Measurements from ENCODE around the gene JAKMIP3. TPM values are rescaled to one million over a fixed set of nuclear protein-coding genes. Genes with fewer than 3 reads are reported as not detected.

The JAKMIP3 gene
- polyA plus RNA-seq, 4 donors = 0.06 to 0.21 TPM; not detected in 2

DNA sequence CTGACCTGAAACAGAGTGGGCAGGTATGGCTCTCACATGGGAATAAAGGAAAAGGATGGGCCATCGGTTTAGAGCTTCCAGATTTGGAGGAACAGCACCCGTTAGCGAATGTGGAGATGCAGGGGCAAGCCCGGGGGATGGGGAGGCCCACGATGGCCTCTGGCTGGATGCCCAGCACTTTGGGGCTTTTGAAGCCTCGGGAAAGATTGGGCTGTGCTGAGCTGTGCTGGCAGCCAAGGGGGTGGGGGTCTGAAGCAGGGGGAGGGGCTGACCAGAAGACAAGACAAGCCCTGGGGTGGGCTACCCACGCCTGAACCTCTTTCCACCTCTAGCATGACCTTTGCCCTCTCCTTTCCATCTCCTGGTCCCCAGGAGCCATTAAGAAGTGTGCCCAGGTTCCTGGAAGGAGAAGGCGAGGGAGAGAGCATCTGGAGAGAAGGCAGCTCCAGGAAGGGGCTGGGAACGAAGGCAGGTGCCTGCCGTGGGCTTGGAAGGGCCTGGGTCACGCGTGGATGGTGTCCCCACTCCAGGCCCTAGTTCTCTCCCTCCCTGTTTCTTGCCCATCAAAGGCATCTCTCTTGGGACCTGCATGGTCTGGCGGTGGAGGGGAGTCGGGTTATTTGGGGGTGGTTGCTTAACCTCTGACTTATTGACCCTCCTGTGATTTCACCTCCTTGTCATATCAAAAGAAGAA is 39.7 kb downstream of the JAKMIP3 start:
- no peaks in the 10 kb centered on the region for H3K4me1 ChIP-seq (ENCODE audit: control insufficient read depth in 3 of 3, insufficient read depth in 2 of 3, low read depth in 1 of 3, low read length in 2 of 3)

DNA sequence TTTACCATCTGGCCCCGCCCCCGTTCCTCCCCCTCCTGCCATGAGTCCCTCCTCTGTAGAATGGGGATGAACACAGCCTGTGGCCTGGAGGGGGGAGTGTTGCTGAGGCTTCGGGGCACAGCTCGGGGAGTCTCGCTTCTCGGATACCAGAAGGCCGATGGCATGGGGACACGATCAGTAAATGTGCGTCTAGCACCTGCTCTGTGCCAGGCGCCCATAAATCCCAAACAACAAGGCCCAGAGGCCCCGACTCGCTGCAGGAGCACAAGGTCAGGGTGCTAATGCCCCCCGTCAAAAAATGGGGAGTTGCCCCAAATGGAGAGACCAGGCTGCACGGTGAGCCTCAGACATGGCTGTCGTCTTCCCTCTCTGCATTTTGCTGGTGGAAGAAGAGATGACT is 40.7 kb downstream of the JAKMIP3 start:
- no peaks in the 10 kb centered on the region for H3K27me3 ChIP-seq (ENCODE audit: control insufficient read depth in 3 of 3, insufficient read depth in 3 of 3, low read length in 3 of 3)
- H3K4me1 ChIP-seq (ENCODE audit: control insufficient read depth in 3 of 3, insufficient read depth in 2 of 3, low read depth in 1 of 3, low read length in 2 of 3) = no peaks in the 10 kb centered on the region
- FAIRE-seq (no peak), DNase-seq (no peak)
- H3K27ac ChIP-seq (ENCODE audit: low read depth in 1 of 3, low read length in 2 of 3) = no peak overlapping the region
- H3K36me3 ChIP-seq (ENCODE audit: control insufficient read depth in 3 of 3, insufficient read depth in 2 of 3, low read depth in 1 of 3, low read length in 3 of 3) = no peaks in the 10 kb centered on the region
- WGBS, 3 donors = 77 to 89% (median 83%) methylated on average over 15 of the region's 15 CpGs
- no peaks in the 10 kb centered on the region for H3K9me3 ChIP-seq (ENCODE audit: control insufficient read depth in 2 of 2, insufficient read depth in 1 of 2, low read depth in 1 of 2, low read length in 1 of 2)
- H3K4me3 ChIP-seq (ENCODE audit: low read depth in 1 of 3, low read length in 3 of 3) = no peak overlapping the region

More for the DNA sequence above, 39.7 kb downstream of the JAKMIP3 start:
- DNase-seq (no peak), FAIRE-seq (no peak)
- Histone ChIP-seq H3K27ac (ENCODE audit: low read depth in 1 of 3, low read length in 2 of 3) (no peak overlapping the region), H3K27me3 (ENCODE audit: control insufficient read depth in 3 of 3, insufficient read depth in 3 of 3, low read length in 3 of 3) (no peaks in the 10 kb centered on the region), H3K9me3 (ENCODE audit: control insufficient read depth in 2 of 2, insufficient read depth in 1 of 2, low read depth in 1 of 2, low read length in 1 of 2) (no peaks in the 10 kb centered on the region), H3K36me3 (ENCODE audit: control insufficient read depth in 3 of 3, insufficient read depth in 2 of 3, low read depth in 1 of 3, low read length in 3 of 3) (no peaks in the 10 kb centered on the region), H3K4me3 (ENCODE audit: low read depth in 1 of 3, low read length in 3 of 3) (no peak overlapping the region)
- WGBS, 3 donors = 66 to 77% (median 68%) methylated on average over 14 of the region's 14 CpGs

DNA sequence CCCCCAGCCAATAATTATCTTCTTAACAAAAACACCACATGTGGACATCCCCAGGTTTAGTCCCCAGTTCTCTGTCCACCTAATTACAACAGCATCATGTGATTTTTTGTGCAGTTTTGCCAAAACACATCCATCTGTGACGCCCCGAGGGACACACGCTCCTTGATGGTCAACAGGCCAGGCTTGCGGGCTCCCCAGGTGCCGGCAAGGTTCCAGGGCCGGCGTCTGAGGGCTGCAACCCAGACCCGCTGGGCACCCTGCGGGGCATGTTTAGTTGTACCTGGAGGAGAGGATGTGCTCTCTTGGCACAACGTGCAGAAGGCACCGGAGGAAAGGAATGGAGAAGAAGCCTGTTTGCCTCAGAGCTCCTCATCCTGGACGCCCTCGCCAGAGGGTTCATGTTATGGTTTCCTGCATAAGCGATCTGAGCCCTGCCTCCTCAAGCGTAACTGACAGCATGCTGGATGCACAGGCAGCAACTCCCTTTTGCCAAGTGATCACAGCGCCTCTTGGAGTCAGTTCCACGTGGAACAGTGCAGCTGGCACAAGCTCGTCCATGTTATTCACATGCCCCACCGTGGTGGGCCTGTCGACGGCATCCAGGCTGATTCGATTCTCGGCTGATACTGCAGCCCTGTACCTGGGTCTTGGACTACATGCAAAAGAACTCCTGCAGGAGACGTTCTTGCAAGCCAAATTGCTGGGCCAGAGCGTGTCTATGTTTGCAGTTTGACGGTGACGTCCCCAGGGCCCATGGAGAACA is 41.6 kb downstream of the JAKMIP3 start:
- Histone ChIP-seq H3K4me3 (ENCODE audit: low read depth in 1 of 3, low read length in 3 of 3) (no peak overlapping the region), H3K4me1 (ENCODE audit: control insufficient read depth in 3 of 3, insufficient read depth in 2 of 3, low read depth in 1 of 3, low read length in 2 of 3) (no peaks in the 10 kb centered on the region), H3K9me3 (ENCODE audit: control insufficient read depth in 2 of 2, insufficient read depth in 1 of 2, low read depth in 1 of 2, low read length in 1 of 2) (no peaks in the 10 kb centered on the region), H3K27me3 (ENCODE audit: control insufficient read depth in 3 of 3, insufficient read depth in 3 of 3, low read length in 3 of 3) (no peaks in the 10 kb centered on the region), H3K27ac (ENCODE audit: low read depth in 1 of 3, low read length in 2 of 3) (no peak overlapping the region), H3K36me3 (ENCODE audit: control insufficient read depth in 3 of 3, insufficient read depth in 2 of 3, low read depth in 1 of 3, low read length in 3 of 3) (no peaks in the 10 kb centered on the region)
- 87 to 89% (median 87%) methylated on average over 27 of the region's 27 CpGs for WGBS, 3 donors
- FAIRE-seq = no peak
- no peak for DNase-seq

DNA sequence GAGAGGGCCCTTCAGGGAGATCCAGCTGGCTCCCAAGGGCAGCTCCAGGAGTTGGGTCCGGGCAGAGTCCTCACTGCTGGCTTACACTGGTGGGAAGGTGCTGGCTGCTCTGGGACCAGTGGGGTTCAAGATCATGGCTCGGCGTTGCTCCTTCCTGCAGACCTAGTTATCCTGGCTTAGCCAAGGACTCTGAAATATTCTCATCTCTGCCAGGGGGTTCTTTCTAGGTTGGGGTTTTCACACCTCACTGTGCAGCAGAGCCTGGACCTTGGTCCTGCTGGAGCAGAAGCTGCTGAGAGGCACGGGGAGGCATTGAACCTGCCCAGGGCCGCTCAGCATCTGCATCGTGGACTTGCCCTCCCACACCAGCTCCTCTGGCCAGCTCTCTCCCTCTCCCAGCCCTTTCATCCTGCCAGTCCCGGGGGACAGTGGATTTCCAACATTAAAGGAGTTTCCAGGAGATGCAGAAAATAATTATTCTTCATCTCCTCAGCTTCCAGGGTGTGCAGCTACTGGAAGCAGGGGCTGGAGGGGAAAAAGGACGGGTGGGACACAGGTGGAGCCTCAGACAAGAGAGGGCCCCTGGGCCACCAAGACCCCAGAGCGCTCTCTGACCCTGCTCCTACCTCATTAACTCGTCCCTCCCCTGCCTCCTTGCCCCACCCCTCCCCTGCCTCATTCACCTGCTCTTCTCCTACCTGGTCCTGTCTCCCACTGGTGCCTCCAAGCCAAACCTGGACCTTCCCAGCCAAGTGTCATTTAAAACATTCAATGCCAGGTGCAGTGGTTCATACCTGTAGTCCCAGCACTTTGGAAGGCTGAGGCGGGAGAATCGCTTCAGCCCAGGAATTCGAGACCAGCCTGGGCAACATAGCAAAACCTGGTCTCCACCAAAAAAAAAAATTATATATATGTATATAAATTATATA is 42.5 kb downstream of the JAKMIP3 start:
- WGBS, 3 donors = 68 to 78% (median 68%) methylated on average over 11 to 13 of the region's 13 CpGs
- H3K27ac ChIP-seq (ENCODE audit: low read depth in 1 of 3, low read length in 2 of 3) = no peak overlapping the region
- no peak overlapping the region for H3K4me3 ChIP-seq (ENCODE audit: low read depth in 1 of 3, low read length in 3 of 3)
- H3K9me3 ChIP-seq (ENCODE audit: control insufficient read depth in 2 of 2, insufficient read depth in 1 of 2, low read depth in 1 of 2, low read length in 1 of 2) = no peaks in the 10 kb centered on the region
- H3K27me3 ChIP-seq (ENCODE audit: control insufficient read depth in 3 of 3, insufficient read depth in 3 of 3, low read length in 3 of 3) = no peaks in the 10 kb centered on the region
- H3K4me1 ChIP-seq (ENCODE audit: control insufficient read depth in 3 of 3, insufficient read depth in 2 of 3, low read depth in 1 of 3, low read length in 2 of 3) = no peaks in the 10 kb centered on the region
- DNase-seq (no peak), FAIRE-seq (no peak)
- no peaks in the 10 kb centered on the region for H3K36me3 ChIP-seq (ENCODE audit: control insufficient read depth in 3 of 3, insufficient read depth in 2 of 3, low read depth in 1 of 3, low read length in 3 of 3)

DNA sequence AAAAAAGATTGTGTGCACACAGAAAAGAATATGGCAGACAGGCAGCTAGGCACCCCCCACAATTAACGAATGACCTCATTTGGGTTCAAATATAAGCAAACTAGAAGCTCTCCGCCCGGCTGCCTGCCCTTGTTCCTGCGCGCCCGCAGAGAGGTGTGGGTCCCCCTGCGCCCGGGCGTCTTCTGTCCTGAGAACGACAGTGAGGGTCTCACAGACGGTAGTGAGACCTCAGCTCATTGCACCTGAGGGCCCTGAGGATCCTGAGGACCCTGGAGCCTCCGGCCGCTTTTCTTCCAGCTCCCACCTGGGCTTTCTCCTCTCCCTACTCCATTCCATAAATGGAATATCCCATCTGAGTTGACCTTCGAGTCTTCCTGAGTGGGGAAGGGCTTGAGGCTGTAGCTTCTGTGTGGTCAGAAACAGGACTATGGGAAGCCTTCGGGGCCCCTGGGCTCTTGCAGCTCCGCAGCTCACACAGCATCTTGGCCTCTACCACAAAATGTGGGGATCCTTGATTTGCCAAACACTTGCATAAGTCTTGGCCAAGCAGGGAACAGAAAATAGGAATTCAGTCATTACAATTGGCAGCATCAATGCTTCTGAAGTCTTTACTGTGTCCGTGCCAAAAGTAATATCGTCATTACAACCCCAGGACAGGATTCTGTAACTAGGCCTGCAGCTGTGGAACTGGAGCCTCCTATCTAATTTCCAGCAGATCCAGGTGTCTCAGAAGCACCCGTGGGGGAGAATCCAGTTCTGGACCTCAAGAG is 43.8 kb downstream of the JAKMIP3 start:
- no peak for DNase-seq
- no peak overlapping the region for H3K4me3 ChIP-seq (ENCODE audit: low read depth in 1 of 3, low read length in 3 of 3)
- FAIRE-seq = no peak
- peaks cover 0 to 3% (median 0%) of the 10 kb centered on the region in 3 donors for H3K27me3 ChIP-seq (ENCODE audit: control insufficient read depth in 3 of 3, insufficient read depth in 3 of 3, low read length in 3 of 3)
- no peaks in the 10 kb centered on the region for H3K4me1 ChIP-seq (ENCODE audit: control insufficient read depth in 3 of 3, insufficient read depth in 2 of 3, low read depth in 1 of 3, low read length in 2 of 3)
- 84 to 85% (median 84%) methylated on average over 19 of the region's 19 CpGs for WGBS, 3 donors
- no peaks in the 10 kb centered on the region for H3K9me3 ChIP-seq (ENCODE audit: control insufficient read depth in 2 of 2, insufficient read depth in 1 of 2, low read depth in 1 of 2, low read length in 1 of 2)
- H3K36me3 ChIP-seq (ENCODE audit: control insufficient read depth in 3 of 3, insufficient read depth in 2 of 3, low read depth in 1 of 3, low read length in 3 of 3) = no peaks in the 10 kb centered on the region
- H3K27ac ChIP-seq (ENCODE audit: low read depth in 1 of 3, low read length in 2 of 3) = no peak overlapping the region

DNA sequence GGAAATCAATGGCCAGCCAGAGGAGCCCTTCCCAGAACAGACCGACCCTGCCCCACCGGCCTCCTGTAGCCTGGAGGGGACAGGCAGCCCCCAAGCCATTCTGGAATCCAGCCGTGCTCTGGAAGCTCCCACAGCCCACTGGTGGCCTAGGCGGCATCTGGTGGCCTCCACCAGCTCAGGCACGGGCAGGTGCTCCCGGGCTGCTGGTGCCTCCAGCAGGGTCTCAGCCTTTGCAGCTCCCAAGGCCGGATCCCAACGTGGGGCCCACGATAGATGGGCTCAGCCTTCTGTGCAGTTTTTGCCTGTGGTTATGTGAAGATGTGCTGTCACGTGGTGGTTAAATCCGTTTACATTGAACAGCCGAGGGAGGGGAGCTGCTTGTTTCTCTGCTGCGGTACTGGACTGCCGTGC is 44.4 kb downstream of the JAKMIP3 start:
- FAIRE-seq = no peak
- WGBS, 3 donors = 68 to 75% (median 71%) methylated on average over 14 of the region's 14 CpGs

GRCh38 chr10:132110713-132111112 is 45.0 kb downstream of the JAKMIP3 start:
- H3K27ac ChIP-seq (ENCODE audit: low read depth in 1 of 3, low read length in 2 of 3) = no peak overlapping the region
- H3K4me1 ChIP-seq (ENCODE audit: control insufficient read depth in 3 of 3, insufficient read depth in 2 of 3, low read depth in 1 of 3, low read length in 2 of 3) = no peaks in the 10 kb centered on the region
- DNase-seq = no peak
- no peak for FAIRE-seq
- WGBS, 3 donors = 62 to 70% (median 68%) methylated on average over 14 of the region's 14 CpGs
- H3K36me3 ChIP-seq (ENCODE audit: control insufficient read depth in 3 of 3, insufficient read depth in 2 of 3, low read depth in 1 of 3, low read length in 3 of 3) = no peaks in the 10 kb centered on the region
- H3K27me3 ChIP-seq (ENCODE audit: control insufficient read depth in 3 of 3, insufficient read depth in 3 of 3, low read length in 3 of 3) = peaks cover 0 to 3% (median 0%) of the 10 kb centered on the region in 3 donors
- no peaks in the 10 kb centered on the region for H3K9me3 ChIP-seq (ENCODE audit: control insufficient read depth in 2 of 2, insufficient read depth in 1 of 2, low read depth in 1 of 2, low read length in 1 of 2)
- H3K4me3 ChIP-seq (ENCODE audit: low read depth in 1 of 3, low read length in 3 of 3) = no peak overlapping the region

More for the DNA sequence above, 44.4 kb downstream of the JAKMIP3 start:
- H3K9me3 ChIP-seq (ENCODE audit: control insufficient read depth in 2 of 2, insufficient read depth in 1 of 2, low read depth in 1 of 2, low read length in 1 of 2) = no peaks in the 10 kb centered on the region
- no peaks in the 10 kb centered on the region for H3K36me3 ChIP-seq (ENCODE audit: control insufficient read depth in 3 of 3, insufficient read depth in 2 of 3, low read depth in 1 of 3, low read length in 3 of 3)
- H3K27ac ChIP-seq (ENCODE audit: low read depth in 1 of 3, low read length in 2 of 3) = no peak overlapping the region
- no peak overlapping the region for H3K4me3 ChIP-seq (ENCODE audit: low read depth in 1 of 3, low read length in 3 of 3)
- H3K27me3 ChIP-seq (ENCODE audit: control insufficient read depth in 3 of 3, insufficient read depth in 3 of 3, low read length in 3 of 3) = peaks cover 0 to 3% (median 0%) of the 10 kb centered on the region in 3 donors
- no peaks in the 10 kb centered on the region for H3K4me1 ChIP-seq (ENCODE audit: control insufficient read depth in 3 of 3, insufficient read depth in 2 of 3, low read depth in 1 of 3, low read length in 2 of 3)
- DNase-seq = no peak

Measured in small intestine (tissue), 7 donors.